Caki2 (cell line): ENCODE data around the gene SRM. TPM values are rescaled to one million over a fixed set of nuclear protein-coding genes. Genes with fewer than 3 reads are reported as not detected.
A peak's percentile ranks its signal among the peaks of the same experiment; 100 is the strongest.
"Not testable (repeated sequence)": the region's sequence is repeated elsewhere in the genome, so short reads cannot be mapped to it uniquely, and the experiment has no call there.

ENCODE experiments used
- DNase-seq: peaks from one replicate; pipeline ENCODE4 v3.0.0-alpha.2; 2015; ENCODE audit warnings: low read depth
- in situ Hi-C: cut with HindIII; loops from 2 replicates; pipeline ENCODE4 v1.10.0; 2016; ENCODE audit warnings: low sequenced_read_pairs, low pct_unique_long_range_greater_than_20kb, mixed read lengths
- total RNA-seq: library from RNA; depleted of rRNA; stranded (reverse); fragments of >200 nt; shearing (Covaris generic); gene quantifications from 2 replicates; pipeline ENCODE4 v1.2.3, GENCODE V29; 2014; ENCODE audit warnings: low replicate concordance; rRNA removed

The SRM gene
- total RNA-seq, 1 experiment from 2014 or later, result 34.3 TPM

DNA sequence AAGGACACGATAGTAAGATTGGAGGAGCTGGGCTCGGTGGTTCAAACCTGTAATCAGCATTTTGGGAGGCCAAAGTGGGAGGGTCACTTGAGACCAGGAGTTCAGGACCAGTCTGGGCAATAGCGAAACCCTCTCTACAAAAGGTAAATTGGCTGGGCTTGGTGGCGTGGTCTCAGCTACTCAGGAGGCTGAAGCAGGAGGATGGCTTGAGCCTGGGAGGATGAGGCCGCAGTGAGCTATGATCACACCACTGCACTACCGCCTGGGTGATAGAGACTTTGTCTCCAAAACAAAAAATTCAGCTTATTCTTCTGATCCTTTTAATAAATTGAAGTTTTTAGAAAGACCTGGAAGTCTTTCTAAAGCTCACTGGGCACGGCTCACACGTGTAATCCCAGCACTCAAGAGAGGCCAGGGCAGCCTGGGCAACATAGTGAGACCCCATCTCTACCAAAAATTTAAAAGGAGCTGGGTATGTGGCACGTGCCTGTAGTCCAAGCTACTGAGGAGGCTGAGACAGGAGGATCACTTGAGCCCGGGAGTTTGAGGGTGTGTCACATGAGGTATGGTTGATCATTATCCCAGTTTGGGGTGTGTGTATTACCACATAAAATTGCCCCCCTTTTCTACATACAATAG, 28.1 kb downstream of the SRM start:
- in situ Hi-C loops, result no loop called here
- no peak for DNase-seq

DNA sequence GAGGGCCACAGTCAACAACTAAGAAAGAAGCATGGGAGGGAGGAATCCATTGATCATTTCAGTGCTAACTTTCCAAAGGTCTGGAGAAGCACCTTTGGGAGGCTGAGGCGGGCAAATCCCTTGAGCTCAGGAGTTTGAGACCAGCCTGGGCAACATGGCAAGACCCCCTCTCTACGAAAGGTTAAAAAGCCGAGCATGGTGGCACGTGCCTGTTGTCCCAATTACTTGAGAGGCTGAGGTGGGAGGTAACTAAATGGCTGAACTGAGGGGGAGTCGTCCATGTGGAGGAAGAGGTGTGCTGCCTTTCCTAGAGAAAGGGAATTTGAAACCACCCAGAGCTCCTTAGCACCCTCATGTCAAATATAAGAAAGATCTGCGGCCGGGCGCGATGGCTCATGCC, 29.0 kb downstream of the SRM start:
- in situ Hi-C loops, result no loop called here
- no peak for DNase-seq

GRCh38 chr1:11028018-11028417, 31.8 kb downstream of the SRM start:
- DNase-seq, result no peak
- in situ Hi-C loops, result no loop called here

DNA sequence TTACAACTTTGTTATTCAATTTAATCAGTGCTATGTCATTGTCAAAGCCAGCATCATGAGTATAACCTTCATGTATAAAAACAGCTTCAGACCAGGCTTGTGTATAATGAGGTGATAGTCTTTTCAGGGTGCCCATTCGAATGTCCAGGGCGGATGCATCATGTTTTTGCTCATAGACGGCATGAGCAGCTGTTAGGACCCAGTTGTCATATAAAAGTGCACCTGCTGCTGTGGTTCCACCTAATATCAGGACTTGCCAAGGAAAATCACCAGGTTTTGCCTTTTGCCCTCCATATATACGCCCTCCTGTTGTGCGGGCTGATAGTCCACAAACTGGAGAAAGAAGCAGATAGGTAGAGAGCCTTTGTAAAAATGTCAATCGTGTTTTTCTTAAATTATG, 32.5 kb downstream of the SRM start:
- DNase-seq, result no peak
- in situ Hi-C loops, result no loop called here

DNA sequence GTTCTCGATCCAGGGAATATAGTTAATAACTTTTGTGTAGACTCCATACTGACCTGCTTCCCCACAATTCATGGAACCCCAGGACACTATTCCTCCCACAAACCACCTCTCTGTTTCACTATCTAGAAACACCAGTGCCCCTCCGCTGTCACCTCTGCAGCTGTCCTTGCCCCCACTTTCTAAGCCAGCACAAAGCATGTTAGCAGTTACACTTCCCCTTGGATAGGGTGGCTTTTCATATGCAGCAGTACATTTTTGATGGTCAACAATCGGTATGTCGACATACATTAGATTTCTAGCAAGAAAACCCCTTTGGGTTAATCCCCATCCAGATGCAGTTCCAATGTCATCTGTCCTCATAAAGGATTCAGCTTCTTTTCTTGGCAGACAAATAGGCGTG, 32.9 kb downstream of the SRM start:
- in situ Hi-C loops, result no loop called here
- DNase-seq, result no peak

GRCh38 chr1:11026052-11026451, 33.8 kb downstream of the SRM start:
- no peak for DNase-seq
- in situ Hi-C loops, result no loop called here

DNA sequence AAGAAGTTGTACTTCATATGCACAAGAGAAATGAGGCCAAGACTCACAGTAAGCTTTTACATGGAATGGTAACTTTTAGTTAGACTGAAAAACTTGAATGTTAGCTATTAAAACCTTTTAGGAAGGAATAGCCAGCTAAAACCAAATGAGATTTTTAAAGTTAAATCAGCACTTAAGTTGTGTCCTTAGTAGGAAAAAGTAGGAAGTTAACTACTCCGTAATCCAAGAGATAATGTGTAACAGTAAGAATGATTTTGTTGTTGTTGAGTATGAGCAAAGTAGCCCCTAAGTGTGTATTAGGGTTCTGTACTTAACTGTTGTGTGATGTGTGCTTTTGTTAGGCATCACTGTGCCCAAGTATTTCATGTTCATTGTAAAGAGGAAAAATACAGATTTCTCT, 34.2 kb downstream of the SRM start:
- no peak for DNase-seq
- in situ Hi-C loops, result no loop called here

DNA sequence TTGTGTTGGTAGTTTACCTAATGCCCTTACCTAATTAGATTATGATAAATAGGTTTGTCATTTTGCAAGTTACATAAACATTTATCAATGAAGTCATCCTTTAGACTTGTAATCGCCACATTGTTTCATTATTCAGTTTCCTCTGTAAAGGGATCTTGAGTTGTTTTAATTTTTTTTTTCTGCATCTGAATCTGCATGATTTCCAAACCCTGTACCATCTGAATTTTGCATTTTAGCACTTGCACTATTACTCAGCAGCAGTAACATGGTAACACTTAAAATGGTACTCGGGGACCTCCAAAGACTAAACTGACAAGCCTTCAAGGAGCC, 35.0 kb downstream of the SRM start:
- DNase-seq, result no peak
- in situ Hi-C loops, result no loop called here

- in situ Hi-C loops, result no loop called here
- DNase-seq, result no peak
These were observed 35.5 kb downstream of the SRM start for GRCh38 chr1:11024154-11024873.

DNA sequence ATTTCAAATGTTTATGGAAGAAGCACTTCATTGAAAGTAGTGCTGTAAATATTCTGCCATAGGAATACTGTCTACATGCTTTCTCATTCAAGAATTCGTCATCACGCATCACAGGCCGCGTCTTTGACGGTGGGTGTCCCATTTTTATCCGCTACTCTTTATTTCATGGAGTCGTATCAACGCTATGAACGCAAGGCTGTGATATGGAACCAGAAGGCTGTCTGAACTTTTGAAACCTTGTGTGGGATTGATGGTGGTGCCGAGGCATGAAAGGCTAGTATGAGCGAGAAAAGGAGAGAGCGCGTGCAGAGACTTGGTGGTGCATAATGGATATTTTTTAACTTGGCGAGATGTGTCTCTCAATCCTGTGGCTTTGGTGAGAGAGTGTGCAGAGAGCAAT, 36.6 kb downstream of the SRM start:
- in situ Hi-C loops, result no loop called here
- DNase-seq, result no peak

DNA sequence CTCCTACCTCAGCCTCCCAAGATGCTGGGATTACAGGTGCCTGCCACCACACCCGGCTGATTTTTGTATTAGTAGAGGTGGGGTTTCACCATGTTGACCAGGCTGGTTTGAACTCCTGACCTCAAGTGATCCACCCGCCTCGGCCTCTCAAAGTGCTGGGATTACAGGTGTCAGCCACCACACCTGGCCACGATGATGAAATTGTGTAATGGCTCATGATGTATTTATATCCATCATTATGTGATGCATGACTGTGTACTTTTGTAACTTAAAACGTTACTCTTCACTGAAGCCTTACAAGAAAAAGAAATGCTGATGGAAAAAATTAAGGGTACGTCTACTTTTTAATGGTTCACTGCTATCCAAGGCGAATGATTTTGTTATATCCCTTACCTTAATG, 39.8 kb downstream of the SRM start:
- in situ Hi-C loops, result no loop called here
- no peak for DNase-seq

- DNase-seq, in situ Hi-C loops: not testable (repeated sequence)
These were observed 40.5 kb downstream of the SRM start for GRCh38 chr1:11019358-11019757.

DNA sequence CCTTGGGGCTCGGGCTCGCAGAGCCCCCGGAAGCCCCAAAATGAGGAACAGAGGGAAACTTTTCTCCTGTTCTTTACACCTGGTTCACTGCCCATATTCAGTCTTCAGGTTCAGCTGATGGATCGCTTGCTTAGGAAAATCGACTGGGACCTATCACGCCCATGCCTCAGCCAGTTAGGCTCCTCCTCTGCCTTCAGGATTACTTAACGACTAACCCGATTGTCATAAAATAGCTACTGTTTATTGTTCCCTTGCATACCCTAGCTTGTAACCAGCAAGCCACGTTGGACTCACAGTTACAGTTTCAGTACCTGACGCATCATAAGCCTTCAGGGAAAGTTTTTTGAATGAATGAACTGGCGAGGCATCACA, 46.7 kb downstream of the SRM start:
- in situ Hi-C loops, result no loop called here
- DNase-seq, result no peak

GRCh38 chr1:11012260-11013159, 47.3 kb downstream of the SRM start, which contains the start of gene TARDBP:
Gene TARDBP (plus strand): TSS chr1:11012654. CDS start chr1:11013728, 1,074 bp downstream.
- in situ Hi-C loops, result no loop called here
- peak; percentile 90 for DNase-seq

Other genes with a start within 250 kb of the SRM start
- gene TARDBP, start 47.4 kb downstream of the SRM start, total RNA-seq, result 21.2 and 70.9 TPM in 2 replicates
- gene MASP2, start 12.8 kb downstream of the SRM start, total RNA-seq, result not detected in 2 replicates
- gene EXOSC10, start 39.9 kb upstream of the SRM start, total RNA-seq, result 32.1 and 56.5 TPM in 2 replicates
- not detected in 2 replicates for gene ANGPTL7, start 129.3 kb upstream of the SRM start, total RNA-seq
- 9.6 and 11.2 TPM in 2 replicates for gene MTOR, start 202.5 kb upstream of the SRM start, total RNA-seq
- 4.0 and 8.5 TPM in 2 replicates for gene UBIAD1, start 213.2 kb upstream of the SRM start, total RNA-seq